ENCODE results near the gene HNF4A.

DNA sequence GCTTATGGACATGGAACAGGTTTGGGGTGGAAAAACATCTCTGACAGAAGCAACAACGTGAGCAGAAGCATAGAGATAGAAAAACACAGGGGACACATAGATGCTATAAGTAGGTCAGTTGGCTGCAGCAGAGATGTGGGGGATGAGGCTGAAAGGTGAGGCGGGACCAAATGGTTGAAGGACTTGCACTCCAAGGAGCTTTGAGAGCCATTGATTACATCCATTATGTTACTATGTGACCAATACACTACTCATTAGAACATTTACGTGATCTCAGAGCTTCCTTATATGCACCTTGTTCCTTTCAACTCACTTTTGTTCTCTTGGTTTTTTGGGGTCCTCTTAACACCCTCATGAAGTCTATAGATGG lies 72.3 kb downstream of the HNF4A start:
- TF ChIP-seq, protein P1, sequence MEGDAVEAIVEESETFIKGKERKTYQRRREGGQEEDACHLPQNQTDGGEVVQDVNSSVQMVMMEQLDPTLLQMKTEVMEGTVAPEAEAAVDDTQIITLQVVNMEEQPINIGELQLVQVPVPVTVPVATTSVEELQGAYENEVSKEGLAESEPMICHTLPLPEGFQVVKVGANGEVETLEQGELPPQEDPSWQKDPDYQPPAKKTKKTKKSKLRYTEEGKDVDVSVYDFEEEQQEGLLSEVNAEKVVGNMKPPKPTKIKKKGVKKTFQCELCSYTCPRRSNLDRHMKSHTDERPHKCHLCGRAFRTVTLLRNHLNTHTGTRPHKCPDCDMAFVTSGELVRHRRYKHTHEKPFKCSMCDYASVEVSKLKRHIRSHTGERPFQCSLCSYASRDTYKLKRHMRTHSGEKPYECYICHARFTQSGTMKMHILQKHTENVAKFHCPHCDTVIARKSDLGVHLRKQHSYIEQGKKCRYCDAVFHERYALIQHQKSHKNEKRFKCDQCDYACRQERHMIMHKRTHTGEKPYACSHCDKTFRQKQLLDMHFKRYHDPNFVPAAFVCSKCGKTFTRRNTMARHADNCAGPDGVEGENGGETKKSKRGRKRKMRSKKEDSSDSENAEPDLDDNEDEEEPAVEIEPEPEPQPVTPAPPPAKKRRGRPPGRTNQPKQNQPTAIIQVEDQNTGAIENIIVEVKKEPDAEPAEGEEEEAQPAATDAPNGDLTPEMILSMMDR (IDR thresholded peaks at IDR 0.05): no peak
- TF ChIP-seq ZFX (IDR thresholded peaks at IDR 0.05; ENCODE audit: borderline replicate concordance): no peak

All from 22Rv1 (cell line).